Epidermal melanocyte (primary cell): ENCODE measurements around the gene CDK13.
"Not testable (repeated sequence)": the region's sequence is repeated elsewhere in the genome, so short reads cannot be mapped to it uniquely, and the experiment has no call there.

ENCODE experiments used
- DNase-seq: peaks from one replicate; pipeline ENCODE4 v3.0.0; 2011; ENCODE audit warnings: low spot score; ENCODE audit not compliant: insufficient read length

The CDK13 gene

DNA sequence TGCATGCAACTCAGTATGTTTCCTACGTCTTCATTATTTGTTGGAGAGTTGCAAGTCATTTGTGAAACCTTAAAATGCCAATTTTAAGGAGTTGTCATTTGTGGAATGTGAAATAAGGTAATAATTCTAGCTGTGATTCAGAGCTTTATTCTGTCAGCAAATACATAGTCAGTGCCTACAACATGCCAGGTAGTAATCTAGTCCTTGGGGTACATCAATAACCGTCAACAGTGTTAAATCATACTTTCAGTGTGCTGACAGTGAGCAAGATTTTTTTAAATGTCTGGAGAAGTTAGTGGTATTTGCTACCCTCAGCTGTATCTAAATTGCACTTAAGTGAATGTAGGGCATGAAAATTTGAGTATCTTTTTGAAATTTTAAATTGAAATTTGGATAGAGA lies 147.7 kb downstream of the CDK13 start:
- DNase-seq = no peak

DNA sequence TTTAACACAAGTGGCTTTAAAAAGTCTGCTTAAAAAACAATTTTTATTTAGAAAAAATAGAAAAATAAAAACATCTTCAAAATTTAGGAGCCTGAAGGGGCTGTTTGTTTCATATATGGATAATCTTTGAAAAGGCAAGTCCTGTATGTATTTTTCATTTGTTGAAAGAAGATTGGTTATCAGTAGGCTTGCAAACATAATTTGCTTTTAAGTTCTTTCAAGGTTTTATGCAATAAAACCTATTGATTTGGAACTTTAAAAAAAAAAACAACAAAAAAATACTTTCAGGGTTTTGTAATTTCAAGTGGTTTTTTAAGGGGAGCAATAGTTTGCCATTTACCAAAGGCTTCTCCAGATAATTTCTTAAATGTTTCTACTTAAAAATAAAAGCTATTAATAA lies 148.8 kb downstream of the CDK13 start:
- DNase-seq = no peak

DNA sequence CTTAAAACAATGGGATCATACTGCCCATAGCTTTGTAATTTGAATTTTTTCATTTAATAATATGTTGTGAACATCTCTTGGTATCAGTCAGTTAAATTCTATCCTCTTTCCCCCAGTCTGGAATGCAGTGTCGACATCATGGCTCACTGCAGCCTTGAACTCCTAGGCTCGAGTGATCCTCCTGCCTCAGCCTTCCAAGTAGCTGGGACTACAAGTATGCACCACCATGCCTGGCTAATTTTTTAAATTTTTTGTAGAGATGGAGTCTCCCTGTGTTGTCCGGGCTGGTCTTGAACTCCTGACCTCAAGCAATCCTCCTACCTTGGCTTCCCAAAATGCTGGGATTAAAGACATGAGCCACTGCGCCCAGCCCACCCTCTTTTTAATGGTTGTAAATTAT lies 149.8 kb downstream of the CDK13 start:
- no peak for DNase-seq

DNA sequence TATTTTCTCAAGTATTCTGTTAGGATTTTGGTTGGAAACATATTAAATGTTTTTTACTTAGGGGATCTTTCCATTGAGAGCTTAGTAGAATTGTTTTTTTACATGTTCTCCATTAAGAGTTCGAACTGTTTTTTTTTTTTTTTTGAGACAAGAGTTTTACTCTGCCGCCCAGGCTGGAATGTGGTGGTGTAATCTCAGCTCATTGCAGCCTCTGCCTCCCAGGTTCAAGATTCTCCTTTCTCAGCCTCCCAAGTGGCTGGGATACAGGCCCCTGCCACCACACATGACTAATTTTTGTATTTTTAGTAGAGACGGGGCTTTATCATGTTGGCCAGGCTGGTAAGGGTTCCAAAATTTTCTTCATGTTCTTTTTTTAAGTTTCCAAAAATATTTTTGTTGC lies 151.1 kb downstream of the CDK13 start:
- no peak for DNase-seq

DNA sequence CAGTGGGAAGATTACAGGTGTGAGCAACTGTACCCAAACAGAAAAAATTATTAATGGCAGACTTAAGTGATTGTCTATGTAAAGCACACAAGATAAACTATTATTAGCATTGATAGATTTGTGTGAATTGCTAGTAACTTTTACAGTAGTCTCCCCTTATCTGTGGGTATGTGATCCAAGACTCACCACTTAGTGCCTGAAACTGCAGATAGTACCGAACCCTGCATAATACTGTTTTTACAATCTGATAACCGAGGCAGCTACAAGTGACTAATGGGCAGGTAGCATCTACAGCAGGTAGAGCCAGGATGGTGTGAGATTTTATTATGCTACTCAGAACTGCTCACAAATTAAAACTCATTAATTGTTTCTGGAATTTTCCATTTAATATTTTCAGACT lies 152.8 kb downstream of the CDK13 start:
- no peak for DNase-seq

DNA sequence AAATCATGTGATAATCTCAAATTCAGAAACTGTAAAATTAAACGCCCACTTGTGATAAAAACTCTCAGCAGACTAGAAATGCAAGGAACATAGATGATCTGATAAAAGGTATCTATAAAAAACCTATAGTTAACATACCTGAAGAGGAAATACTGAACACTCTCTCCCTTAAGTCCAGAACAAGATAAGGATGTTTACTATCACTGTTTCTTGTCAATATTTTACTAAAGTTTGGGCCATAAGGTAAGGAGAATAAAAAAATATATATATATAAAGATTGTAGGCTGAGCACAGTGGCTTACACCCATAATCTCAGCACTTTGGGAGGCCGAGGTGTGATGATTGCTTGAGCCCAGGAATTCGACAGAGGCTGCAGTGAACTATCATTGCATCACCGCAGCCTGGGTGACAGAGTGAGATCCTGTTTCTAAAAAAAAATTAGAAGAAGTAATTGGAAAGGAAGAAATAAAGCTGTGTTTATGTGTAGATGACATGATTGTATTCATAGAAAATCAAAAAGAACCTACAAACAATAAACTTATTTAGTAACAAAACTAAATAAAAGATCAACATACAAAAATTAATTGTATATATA lies 155.9 kb downstream of the CDK13 start:
- DNase-seq = no peak

DNA sequence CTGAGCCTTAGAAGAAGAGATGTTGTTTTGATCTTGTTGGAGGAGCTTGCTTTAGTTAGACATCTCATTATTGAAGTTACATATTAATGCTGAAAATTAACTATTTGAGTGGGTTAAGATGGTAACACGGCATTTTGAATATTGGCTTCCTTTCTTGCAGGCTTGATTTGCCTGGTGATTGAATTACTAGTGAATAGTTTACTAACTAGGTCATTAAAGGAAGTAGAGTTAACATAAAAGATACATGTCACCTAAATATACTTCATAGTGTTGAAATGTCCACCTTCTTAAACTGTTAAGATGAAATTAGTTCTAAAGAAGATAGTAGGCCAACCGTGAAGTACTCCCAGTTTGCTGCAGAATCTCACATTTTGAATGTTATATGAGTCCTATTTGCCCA lies 165.9 kb downstream of the CDK13 start:
- no peak for DNase-seq

DNA sequence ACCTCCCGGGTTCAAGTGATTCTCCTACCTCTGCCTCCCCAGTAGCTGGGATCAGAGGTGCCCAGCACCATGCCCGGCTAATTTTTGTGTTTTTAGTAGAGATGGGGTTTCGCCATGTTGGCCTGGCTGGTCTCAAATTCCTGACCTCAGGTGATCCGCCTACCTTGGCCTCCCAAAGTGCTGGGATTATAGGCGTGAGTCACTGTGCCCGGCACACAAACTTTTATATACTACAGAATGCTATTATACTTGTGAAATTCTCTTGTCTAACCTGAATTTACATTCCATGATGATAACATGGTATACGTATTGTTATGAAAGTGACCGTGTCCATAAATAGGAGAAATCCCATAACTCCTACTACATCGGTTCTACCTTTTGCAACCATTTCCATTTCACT lies 167.1 kb downstream of the CDK13 start:
- not testable (repeated sequence) for DNase-seq

DNA sequence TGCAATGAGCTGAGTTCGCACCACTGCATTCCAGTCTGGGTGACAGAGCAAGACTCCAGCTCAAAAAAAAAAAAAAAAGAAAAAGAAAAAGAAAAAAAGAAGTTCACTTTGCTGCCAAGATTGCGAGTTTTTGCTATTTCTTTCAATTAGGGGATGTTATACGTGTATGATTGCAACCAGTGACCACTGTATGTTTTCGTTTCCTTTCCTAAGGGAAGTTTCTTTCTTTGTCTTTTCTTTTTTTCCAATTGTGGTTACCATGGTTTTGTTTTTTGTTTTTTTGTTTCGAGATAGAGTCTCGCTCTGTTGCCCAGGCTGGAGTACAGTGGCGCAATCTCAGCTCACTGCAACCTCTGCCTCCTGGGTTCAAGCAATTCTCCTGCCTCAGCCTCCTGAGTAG lies 168.1 kb downstream of the CDK13 start:
- not testable (repeated sequence) for DNase-seq

DNA sequence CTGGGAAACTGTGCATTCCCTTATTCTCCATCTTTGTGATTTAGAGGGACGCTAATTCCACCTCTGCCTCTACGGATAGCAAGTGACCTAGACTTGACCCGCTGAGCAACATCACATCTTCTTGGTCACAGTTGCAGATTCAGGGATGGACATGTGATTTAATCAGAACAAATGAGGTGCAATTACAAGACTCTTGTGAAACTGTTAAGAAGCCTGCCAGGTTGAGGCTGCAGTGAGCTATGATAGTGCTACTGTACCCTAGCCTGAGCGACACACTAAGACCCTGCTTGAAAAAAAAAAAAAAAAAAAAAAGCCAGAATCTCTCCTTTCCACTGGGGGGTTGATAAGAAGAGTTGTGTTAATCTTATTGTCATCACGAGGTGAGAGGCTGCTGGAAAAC lies 170.0 kb downstream of the CDK13 start:
- DNase-seq = no peak

DNA sequence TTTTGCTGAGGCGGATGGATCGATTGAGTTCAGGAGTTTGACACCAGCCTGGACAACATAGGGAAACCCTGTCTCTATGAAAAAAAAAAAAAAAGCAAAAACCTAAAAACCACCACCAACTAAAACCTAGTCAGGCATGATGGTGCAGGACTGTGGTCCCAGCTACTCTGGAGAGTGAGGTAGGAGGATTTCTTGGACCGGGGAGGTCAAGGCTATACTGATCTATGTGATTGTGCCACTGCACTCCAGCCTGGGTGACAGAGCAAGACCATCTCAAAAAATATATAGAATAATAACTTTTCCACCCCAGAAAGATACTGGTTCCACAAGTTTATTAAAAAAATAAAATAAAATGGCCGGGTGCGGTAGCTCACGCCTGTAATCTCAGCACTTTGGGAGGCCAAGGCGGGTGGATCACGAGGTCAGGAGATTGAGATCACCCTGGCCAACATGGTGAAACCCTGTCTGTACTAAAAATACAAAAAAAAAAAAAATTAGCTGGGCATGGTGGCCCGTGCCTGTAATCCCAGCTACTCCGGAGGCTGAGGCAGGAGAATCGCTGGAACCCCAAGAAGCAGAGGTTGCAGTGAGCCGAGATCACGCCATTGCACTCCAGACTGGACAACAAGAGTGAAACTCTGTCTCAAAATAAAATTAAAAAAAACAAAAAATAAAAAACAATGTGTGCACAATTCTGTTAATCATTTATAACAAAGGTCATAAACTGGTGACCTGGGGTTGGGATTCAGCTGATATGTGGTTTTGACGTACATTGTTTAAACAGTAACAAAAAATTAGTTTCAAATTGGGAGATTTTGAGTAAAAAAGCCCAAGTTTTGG lies 172.3 kb downstream of the CDK13 start:
- DNase-seq = not testable (repeated sequence)

DNA sequence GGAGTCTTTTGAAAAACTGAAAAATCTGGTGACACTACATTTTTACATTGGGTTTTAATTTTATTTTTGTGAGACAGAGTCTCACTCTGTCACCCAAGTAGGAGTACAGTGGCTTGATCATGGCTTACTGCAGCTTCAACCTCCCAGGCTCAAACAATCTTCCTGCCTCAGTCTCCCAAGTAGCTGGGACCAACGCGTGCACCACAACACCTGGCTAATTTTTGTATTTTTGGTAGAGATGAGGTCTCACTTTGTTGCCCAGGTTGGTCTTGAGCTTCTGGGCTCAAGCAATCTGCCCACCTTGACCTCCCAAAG lies 172.8 kb downstream of the CDK13 start:
- DNase-seq = no peak

DNA sequence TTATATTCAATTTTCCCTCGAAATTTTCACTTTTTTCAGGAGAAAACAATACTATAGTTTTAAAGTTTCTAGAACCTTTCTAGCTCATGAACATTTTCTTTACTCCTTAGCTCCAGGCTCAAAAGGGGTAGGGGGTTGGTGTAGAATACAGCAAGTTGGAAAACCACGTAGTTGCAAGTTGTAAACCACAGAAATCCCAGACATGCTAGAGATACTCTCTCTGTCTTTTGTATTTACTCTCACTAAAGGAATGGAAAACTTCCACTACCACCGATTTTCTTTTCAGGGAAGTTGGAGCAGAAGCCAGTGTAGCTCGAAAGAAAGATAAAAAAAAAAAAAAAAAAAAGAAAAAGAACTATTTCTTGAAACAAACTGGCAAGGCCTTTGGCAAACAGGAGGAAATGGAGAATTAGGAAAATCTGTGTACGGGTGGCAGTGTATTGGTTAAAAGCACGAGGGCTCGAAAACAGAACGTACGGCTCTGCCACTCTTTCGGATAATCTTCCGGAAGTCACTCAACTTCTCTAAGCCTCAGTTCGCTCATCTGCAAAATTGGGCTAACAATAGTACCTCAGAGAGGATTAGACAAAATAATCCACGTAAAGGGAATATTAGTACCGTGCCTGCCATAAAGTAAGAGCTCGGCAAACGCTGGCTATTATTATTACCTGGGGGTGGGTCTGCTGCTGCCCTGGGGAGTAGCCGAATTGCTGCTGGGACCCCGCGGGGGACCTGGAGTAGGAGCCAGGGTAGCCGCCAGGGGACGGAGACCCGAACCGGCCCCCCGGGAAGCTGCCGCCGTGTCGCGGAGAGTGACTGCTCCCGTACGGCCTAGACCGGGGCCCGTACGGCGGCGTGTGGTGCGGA lies 183.7 kb downstream of the CDK13 start:
- peak; percentile 28 for DNase-seq

DNA sequence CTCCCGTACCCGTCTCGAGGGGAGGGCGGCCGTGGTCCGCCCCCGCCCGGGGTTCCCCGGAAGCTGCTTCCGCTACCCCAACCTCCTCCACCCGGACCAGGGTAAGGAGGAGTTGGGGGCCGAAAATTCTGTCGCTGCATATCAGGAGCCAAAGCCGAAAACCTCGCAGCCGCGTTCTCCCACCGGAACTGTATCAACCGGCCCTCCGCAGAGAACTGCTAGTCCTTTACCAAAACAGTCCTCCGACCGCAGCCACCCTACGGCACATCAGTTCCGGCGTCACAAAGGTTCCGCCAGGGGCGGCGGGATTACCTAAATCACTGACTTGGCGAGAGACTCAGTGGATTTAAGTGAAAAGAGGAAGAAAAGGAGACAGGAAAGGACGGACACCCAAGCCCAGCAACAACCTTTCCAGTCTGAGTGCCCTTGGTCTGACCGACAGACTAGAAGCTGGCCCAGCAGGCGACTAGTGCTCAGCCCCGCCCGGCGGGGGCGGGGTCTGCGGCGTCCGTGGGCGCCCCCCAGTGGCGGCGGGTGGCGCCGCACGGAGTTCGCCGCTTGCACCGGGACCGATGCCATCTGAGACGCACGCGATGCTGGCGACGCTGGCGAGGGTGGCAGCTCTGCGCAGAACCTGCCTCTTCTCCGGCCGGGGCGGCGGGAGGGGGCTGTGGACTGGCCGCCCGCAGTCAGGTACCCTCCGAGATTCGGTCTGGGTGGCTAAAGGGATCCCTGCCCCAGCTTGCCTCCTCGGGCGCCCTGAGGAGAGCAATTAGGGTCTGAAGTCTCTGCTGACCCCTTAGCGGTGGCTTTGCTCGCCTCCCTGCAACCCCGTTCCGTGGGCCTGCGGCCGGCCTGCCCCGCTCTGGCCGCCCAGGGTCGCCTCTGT lies 184.6 kb downstream of the CDK13 start, which contains the start of the genes MPLKIP and SUGCT:
MPLKIP (minus strand) TSS at position 195 of the 889 bp plus-strand sequence; CDS start at position 140, 55 bp downstream.
SUGCT (plus strand) TSS at position 578 of the 889 bp plus-strand sequence.
- DNase-seq = peak; percentile 83

DNA sequence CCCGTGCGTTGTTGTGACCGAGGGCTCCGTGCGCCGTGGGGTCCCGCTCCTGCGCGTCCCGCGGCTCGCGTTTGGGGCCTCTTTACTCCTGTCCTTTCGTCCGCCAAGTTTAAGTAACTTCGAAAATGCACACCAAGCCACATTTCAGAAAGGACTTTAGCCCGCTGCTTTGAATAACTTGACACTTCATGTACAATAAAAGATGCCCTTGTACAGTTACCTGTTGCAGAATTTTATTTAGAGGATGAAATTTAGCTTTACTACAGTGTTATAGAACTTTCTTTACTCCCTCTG lies 185.2 kb downstream of the CDK13 start:
- DNase-seq = no peak

DNA sequence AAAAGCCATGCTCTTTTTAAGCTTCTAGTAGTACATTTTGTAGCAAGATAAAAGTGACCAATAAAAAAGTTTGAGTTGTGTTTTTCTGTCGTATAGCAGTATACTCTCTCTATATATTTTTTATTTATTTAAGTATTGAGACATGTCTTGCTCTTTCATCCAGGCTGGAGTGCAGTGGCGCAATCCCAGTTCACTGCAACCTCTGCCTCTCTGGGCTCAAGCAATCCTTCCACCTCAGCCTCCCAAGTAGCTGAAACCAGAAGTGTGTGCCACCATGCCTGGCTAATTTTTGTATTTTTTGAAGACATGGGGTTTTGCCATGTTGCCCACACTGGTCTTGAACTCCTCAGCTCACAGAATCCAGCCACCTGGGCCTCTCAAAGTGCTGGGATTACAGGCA lies 187.5 kb downstream of the CDK13 start:
- DNase-seq = no peak

DNA sequence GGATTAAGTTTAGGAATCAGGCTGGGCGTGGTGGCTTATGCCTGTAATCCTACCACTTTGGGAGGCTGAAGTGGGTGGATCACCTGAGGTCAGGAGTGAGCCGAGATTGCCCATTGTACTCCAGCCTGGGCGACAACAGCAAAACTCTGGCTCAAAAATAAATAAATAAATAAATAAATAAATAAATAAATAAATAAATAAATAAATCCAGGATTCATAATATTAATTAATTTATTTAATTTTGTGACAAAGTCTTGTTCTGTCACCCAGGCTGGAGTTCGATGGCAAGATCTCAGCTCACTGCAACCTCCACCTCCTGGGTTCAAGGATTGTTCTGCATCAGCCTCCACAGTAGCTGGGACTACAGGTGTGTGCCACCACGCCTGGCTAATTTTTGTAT lies 188.9 kb downstream of the CDK13 start:
- DNase-seq = no peak

DNA sequence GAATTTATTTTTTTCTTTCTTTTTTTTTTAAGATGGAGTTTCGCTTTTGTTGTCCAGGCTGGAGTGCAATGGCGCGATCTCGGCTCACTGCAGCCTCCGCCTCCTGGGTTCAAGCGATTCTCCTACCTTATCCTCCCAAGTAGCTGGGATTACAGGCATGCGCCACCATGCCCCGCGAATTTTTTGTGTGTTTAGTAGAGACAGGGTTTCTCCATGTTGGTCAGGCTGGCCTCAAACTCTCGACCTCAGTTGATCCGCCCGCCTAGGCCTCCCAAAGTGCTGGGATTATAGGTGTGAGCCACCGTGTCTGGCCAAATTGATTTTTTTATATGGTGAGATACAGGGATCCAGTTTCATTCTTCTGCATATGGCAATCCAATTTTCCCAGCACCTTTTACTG lies 189.8 kb downstream of the CDK13 start:
- not testable (repeated sequence) for DNase-seq

DNA sequence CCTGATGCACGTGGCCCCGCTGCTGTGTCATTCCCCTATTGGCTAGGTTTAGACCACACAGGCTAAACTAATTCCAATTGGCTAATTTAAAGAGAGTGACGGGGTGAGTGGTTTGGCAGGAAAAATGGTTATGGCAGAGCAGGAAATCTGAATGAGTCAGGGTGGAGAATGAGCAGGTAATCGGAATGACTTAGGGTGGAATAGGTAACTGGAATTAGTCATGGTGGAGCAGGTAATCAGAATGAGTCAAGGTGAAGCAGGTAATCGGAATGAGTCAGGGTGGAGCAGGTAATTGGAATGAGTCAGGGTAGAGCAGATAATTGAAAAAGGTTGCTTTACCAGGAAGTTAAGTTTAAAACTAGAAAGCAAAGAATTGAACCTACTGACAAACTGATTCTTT lies 191.9 kb downstream of the CDK13 start:
- not testable (repeated sequence) for DNase-seq

DNA sequence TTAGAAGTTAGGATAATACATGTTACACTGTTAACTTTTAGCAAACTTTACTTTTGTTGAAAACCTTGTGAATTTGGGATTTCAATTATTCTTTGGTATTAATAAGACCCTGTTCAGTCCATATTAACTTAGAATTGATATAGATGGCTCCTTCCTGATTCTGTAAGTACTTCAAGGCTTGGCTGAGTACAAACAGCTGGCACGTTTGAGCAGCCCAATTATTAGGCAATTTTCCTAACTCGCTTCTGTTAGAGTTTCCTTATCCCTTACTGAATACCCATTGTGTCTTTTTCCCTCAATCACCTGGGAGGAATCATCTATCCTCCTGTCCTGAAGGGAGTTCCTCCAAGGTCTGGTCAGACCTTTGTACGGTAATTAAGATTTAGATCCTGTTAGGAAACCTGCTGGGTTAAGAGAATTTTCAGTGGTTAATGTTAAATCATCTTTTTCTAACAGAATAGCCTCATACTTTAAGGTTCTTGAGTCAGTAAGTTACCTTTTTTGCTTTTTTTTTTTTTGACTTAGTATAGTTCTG lies 195.6 kb downstream of the CDK13 start:
- not testable (repeated sequence) for DNase-seq
